ENCODE measurements around the gene ZNF579. TPM values are rescaled to one million over a fixed set of nuclear protein-coding genes. Genes with fewer than 3 reads are reported as not detected.

ZNF579 gene
- total RNA-seq, 4 donors from 2014 or later, result 4.2 to 5.1 (median 4.6) TPM

GRCh38 chr19:55609326-55609725 is 28.7 kb upstream of the ZNF579 start:
- H3K4me3 ChIP-seq (ENCODE audit: low read depth, poor library complexity, severe bottlenecking), result no peak overlapping the region
- no peak for TF ChIP-seq POLR2A (IDR thresholded peaks at IDR 0.05)
- no peak for TF ChIP-seq CTCF (IDR thresholded peaks at IDR 0.05)
- 90 to 96% methylated on average over 5 of the region's 5 CpGs for WGBS, 2 donors
- intact Hi-C loops (cut with DNase I; ENCODE audit: low total_unique reads), result no loop called here
- DNase-seq (ENCODE audit: low spot score in 2 of 2), result no peak

DNA sequence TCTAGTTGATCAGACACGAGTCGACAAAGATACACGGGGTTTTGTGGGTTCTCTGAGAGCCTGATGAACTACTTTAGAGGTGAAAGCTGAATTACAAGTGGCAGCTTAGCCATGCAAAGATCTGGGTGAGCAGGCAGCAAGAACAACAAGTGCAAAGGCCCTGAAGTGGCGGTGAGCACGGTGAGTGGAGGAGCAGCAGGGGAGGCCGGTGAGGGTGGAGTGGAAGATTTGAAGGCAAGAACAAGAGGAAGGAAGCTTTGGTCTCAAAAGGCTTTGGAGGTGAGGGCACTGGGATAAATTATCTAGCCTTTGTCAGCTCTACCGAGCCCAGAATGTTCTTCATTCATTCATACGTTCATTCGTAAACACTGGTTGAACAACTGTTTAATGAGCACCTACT is 26.2 kb upstream of the ZNF579 start:
- H3K4me3 ChIP-seq (ENCODE audit: low read depth, poor library complexity, severe bottlenecking), result no peak overlapping the region
- no peak for TF ChIP-seq POLR2A (IDR thresholded peaks at IDR 0.05)
- TF ChIP-seq CTCF (IDR thresholded peaks at IDR 0.05), result no peak
- intact Hi-C loops (cut with DNase I; ENCODE audit: low total_unique reads), result no loop called here
- WGBS, 2 donors, result 72 to 75% methylated on average over 9 of the region's 9 CpGs
- no peak for DNase-seq (ENCODE audit: low spot score in 2 of 2)

DNA sequence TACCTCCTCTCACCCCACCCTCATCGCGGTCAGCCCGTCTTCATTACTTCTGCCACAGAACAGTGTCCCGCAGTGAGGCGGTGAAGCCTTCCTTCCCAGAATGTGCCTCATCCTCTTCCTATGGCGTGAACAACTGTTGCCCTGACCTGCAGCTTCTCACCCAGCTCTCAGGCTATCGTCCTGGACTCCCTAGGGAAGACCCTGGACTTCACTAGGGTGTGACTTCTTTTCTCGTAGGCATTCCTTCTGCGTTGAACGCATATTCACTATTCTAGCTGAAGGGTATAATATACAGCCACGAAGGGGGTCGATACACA is 25.8 kb upstream of the ZNF579 start:
- WGBS, 2 donors, result 19 to 23% methylated on average over 12 of the region's 12 CpGs
- DNase-seq (ENCODE audit: low spot score in 2 of 2), result no peak
- TF ChIP-seq POLR2A (IDR thresholded peaks at IDR 0.05) (no peak), CTCF (IDR thresholded peaks at IDR 0.05) (no peak)
- no peak overlapping the region for H3K4me3 ChIP-seq (ENCODE audit: low read depth, poor library complexity, severe bottlenecking)
- intact Hi-C loops (cut with DNase I; ENCODE audit: low total_unique reads), result no loop called here

GRCh38 chr19:55605637-55606470 is 25.2 kb upstream of the ZNF579 start, which contains the start of gene ZNF865:
ZNF865 (plus strand) TSS chr19:55605647; CDS start chr19:55613619, 7,972 bp downstream.
- WGBS, 2 donors, result 1% methylated on average over 20 to 22 of the region's 44 CpGs

GRCh38 chr19:55605207-55605636 is 24.6 kb upstream of the ZNF579 start:
- intact Hi-C loops (cut with DNase I; ENCODE audit: low total_unique reads), result no loop called here
- no peak for TF ChIP-seq POLR2A (IDR thresholded peaks at IDR 0.05)
- TF ChIP-seq CTCF (IDR thresholded peaks at IDR 0.05), result no peak
- DNase-seq (ENCODE audit: low spot score in 2 of 2), result peak; percentile 95 to 99
- peak overlapping the region; percentile 79 for H3K4me3 ChIP-seq (ENCODE audit: low read depth, poor library complexity, severe bottlenecking)
- 0 to 2% methylated on average over 27 to 28 of the region's 43 CpGs for WGBS, 2 donors

More at GRCh38 chr19:55605637-55606470, 25.2 kb upstream of the ZNF579 start, which contains the start of gene ZNF865:
- TF ChIP-seq POLR2A (IDR thresholded peaks at IDR 0.05) (no peak), CTCF (IDR thresholded peaks at IDR 0.05) (peak in 1 of 3 donors; percentile 28)
- peak; percentile 59 to 95 for DNase-seq (ENCODE audit: low spot score in 2 of 2)
- H3K4me3 ChIP-seq (ENCODE audit: low read depth, poor library complexity, severe bottlenecking), result peak within 1 kb of the TSS; percentile 79
- intact Hi-C loops (cut with DNase I; ENCODE audit: low total_unique reads), result no loop called here
